HG03575 (cell line): Measurements from ENCODE around the gene RGL1.
"Not testable (repeated sequence)": the region's sequence is repeated elsewhere in the genome, so short reads cannot be mapped to it uniquely, and the experiment has no call there.

Experiments used
- ATAC-seq: cut with Tn5 transposase; IDR thresholded peaks from one replicate; pipeline ENCODE4 v1.9.1; 2021; ENCODE audit not compliant: unreplicated experiment, insufficient number of reproducible peaks, low FRiP score; ENCODE audit errors: extremely low read depth

RGL1 gene

GRCh38 chr1:183783767-183784637, 20.9 kb upstream of the RGL1 start:
- ATAC-seq: no peak

GRCh38 chr1:183785921-183786320, 19.0 kb upstream of the RGL1 start:
- ATAC-seq: not testable (repeated sequence)

DNA sequence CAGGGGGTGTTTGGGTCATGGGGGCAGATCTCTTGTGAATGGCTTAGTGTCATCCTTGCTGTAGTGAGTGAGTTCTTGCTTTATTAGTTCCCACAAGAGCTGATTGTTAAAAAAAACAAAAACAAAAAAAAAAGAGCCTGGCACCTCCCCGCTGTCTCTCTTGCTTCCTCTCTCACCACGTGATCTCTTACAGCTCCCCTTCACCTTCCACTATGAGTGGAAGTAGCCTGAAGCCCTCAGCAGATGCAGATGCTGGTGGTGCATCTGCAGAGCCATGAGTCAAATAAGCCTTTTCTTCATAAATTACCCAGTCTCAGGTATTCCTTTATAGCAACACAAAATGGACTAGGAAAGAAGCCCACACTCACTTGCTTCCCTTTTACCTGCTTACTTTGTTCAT, 17.2 kb upstream of the RGL1 start:
- no peak for ATAC-seq

DNA sequence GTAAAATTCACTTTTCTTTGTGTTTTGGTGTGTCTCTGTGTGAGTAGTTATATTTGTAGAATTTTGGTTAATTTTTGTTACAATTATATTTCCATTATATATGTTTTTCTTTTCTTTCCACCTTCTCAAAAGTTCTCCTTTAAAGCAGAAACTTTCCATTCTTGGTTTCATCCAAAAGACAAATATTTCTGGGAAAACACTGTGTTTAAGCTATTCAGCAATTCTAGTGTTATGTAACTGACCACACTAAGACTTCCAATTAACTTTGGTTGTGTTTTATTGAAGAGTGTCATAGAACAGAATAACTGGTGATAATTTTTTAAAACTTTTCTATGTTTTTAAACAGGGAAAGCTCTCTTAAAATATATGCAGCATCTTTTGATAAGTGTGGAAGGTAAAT, 13.6 kb upstream of the RGL1 start:
- ATAC-seq: no peak

DNA sequence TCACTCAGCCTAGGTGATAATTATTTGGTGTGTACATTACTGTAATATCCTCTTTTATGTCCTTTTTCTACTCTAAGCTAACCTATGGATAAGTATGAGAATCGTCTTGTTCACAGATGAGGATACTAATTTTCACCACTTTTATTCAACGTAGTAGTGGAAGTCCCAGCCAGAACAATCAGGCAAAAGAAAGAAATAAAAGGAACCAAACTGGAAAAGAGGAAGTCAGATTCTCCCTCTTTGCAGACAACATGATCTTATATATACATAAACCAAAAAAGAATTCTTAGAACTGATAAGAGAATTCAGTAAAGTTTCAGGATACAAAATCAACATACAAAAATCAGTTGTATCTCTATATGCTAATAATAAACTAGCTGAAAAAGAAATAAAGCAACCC, 12.6 kb upstream of the RGL1 start:
- ATAC-seq: no peak

DNA sequence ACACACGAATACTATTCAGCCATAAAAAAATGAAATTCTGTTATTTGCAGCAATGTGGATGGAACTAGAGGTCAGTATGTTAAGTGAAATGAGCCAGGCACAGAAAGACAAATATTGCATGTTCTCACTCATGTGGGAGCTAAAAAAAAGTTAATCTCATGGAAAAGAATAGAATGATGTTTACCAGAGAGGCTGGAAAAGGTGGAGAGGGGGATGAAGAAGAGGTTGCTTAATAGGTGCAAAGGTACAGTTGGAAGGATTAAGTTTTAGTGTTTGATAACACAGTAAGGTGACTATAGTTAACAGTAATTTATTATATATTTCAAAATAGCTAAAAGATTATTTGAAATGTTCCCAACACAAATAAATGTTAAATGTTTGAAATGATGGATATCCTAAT, 10.8 kb upstream of the RGL1 start:
- no peak for ATAC-seq

GRCh38 chr1:183800449-183800848, 4.5 kb upstream of the RGL1 start:
- ATAC-seq: no peak

DNA sequence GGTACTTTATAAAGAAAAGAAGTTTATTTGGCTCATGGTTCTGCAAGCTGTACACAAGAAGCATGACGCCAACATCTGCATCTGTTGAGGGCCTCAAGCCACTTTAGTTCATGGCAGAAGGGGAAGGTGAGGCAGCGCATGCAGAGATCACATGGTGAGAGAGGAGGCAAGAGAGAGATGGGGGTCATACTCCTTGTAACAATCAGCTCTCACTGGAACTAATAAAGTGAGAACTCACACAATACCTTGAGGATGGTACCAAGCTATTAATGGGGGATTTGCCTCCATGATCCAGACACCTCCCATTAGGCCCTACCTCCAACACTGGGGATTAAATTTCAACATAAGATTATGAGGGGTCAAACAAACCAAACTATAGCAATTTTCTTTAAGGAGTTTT, 3.3 kb upstream of the RGL1 start:
- no peak for ATAC-seq

DNA sequence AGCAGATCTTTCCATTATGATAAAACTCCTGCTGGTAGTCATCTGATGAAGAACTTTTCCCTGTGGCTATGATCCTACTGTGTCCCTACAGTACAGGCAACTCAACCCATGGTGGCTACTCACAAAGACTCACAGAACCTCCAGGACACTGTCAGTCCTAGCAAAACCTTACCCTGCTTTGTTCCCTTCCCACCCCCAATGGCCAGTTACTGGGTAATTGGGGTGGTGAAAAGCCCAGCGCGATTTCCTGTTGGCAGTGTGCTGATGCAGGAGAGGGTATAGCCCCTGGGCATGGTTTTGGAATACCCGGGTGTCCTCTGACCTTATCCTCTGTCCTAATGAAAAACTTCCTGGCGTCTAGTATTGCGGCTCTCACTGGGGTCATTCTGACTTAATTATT, 533 bp upstream of the RGL1 start:
- no peak for ATAC-seq

GRCh38 chr1:183806125-183806524, 1.2 kb downstream of the RGL1 start:
- ATAC-seq: no peak

DNA sequence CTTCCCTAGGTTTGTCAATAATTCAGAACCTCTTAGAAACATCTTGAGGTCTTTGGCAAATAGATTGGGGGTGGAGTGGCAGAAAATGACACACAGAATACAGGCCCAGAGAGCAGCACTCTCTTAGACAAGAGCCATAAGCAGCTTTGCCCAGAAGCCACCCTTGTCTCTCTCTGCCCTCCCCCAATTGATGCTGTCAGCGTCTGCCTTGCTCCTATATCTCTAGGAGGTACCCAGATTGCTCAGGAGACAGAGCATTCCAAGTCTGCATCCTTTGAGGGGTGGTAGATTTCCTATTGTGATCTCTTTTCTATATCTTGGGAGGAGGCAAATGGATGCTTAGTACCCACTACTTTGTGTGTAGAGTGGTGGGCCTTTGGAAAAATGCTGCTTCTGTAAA, 1.8 kb downstream of the RGL1 start:
- no peak for ATAC-seq

- peak; percentile 65 for ATAC-seq
Observed at GRCh38 chr1:183807549-183808168, 2.7 kb downstream of the RGL1 start.

- no peak for ATAC-seq
Observed at GRCh38 chr1:183808296-183809027, 3.5 kb downstream of the RGL1 start.

DNA sequence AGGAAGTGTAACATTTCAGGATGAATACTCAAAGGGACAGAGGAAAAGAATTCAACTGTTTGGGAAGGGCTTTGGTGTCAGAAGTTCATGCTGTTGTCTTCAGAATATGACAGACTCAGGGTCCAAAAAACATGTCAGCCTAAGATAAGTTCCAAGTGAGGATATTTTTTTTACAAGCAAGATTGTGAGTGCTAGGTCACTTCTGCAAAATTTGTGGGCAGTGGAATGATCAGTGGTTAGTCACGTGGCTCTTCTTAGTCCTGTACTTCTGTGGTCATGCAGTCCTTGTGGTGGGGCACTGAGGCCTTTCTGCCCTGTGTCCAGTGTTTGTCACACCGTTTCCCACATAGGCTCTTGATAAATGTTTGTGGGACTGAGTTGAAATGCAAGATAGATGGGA, 5.2 kb downstream of the RGL1 start:
- no peak for ATAC-seq

- no peak for ATAC-seq
Observed at GRCh38 chr1:183810756-183811544, 6.0 kb downstream of the RGL1 start.

DNA sequence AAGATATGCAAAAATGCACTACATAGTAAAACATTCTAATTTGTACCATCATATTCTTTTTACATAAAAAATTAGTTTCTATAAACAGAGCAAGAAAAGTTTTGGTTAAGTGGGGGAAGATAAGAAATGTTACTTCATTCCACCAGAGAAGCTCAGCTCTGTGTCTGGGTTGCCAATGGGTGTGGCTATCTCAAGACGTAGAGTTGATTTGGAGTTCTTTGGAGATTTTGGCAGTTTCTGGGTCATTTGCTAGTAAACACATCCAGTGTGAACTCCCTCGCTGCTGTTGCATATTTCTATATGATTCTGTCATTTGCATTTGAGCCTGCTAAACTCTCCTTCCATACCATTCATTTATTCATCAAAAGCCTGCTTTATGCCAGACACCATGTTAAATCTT, 7.2 kb downstream of the RGL1 start:
- no peak for ATAC-seq

DNA sequence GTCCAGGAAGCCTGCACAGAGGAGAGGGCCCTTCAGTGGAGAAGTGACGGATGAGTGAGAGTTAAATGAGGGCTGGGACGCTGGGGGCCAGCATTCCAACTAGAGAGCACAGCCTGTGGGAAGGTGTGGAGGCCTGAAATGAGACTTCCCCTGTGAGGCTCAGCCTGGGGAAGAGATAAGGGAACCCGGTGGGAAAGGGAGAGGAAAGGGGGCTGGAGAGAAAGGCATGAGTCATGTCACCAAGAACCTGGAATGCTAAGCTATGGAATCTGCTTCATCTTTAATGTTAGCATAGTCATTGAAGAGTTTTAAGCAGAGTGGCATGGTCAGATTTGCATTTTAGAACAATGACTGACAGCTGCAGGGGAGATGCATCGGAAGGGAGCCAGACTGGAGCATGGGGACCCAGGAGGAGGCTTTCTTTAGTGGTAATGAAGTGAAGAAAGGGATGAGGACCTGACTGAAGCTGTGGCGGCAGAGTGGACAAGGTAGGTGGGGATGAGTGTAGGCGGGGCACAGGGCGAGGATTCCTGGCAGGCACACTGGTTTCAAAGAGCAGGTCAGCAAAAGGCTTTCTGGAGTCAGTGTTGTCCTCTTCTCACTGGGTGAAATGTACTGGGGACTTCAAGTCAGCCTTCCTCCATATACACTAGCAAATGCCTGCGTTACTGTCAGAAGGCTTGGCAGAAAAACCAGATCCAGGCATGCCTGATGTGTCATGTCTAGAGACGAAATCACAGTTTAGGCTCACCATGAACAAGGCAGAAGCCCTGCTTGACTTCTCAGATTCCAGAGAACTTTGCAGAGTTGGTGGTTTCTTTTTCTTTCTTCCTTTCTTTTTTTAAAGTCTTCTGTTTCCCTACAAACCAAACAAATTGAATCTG, 8.0 kb downstream of the RGL1 start:
- ATAC-seq: no peak

DNA sequence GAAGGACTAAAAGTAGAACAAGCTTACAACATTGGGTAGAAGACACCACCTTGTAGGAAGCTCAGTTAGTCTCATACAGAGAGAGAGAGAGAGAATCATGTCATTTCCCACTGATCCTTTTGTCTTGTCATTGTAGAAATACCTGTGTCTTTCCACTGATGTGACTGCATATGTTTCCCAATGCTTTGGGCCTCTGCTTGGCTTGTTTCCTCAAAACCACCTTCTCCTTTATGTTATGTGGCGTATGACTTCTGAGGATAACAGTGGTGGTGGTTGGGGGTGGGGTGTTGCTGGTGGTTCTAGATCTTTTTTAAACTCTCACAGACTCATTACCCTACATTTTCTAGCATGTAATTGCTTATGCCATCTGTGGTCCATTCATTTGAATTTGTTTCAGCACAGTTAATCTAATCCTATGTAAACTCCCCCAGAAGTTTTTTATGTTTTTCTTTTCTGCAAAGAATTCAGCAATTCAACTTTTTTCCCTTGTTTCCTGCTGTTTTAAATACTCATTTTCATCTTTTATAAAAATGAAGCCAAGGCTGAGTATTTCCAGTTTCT, 9.3 kb downstream of the RGL1 start:
- ATAC-seq: no peak
